ENCODE measurements around the gene RSL1D1.

- TF ChIP-seq CTCF (IDR thresholded peaks at IDR 0.05) = no peak
- TF ChIP-seq POLR2AphosphoS5 (IDR thresholded peaks at IDR 0.05; ENCODE audit: low read depth, low read length) = no peak
- TF ChIP-seq REST (IDR thresholded peaks at IDR 0.05; ENCODE audit: insufficient read depth in 1 of 2, low read depth in 2 of 2, low read length in 1 of 2) = no peak
- TF ChIP-seq TCF7L2 (IDR thresholded peaks at IDR 0.05; ENCODE audit: low read depth, low read length) = no peak
- TF ChIP-seq SIN3A (IDR thresholded peaks at IDR 0.05; ENCODE audit: borderline replicate concordance, insufficient read depth, low read depth, low read length) = no peak
Observed at GRCh38 chr16:11862489-11862888, 11.1 kb upstream of the RSL1D1 start.
